GM12892 (cell line): Measurements from ENCODE around the gene TEAD1.

ENCODE experiments used
- POLR2A ChIP-seq: IDR thresholded peaks from 2 replicates; pipeline ENCODE4 v1.6.1; 2011; ENCODE audit warnings: low read depth, low read length, control low read depth
- POLR2AphosphoS5 ChIP-seq: IDR thresholded peaks from 2 replicates; pipeline ENCODE4 v1.6.1; 2011; ENCODE audit warnings: low read depth, low read length, control low read depth
- TAF1 ChIP-seq: IDR thresholded peaks from 2 replicates; pipeline ENCODE4 v1.6.1; 2011; ENCODE audit warnings: low read depth, mild to moderate bottlenecking, control low read depth, low read length, borderline replicate concordance

GRCh38 chr11:12737024-12737423, 62.8 kb downstream of the TEAD1 start:
- TF ChIP-seq POLR2AphosphoS5 (no peak), POLR2A (no peak), TAF1 (no peak)
